Lung (tissue), 12 donors: Measurements from ENCODE around the gene GBP7. TPM values are rescaled to one million over a fixed set of nuclear protein-coding genes. Genes with fewer than 3 reads are reported as not detected.

ENCODE experiments used
- ATAC-seq: fragments of 200-7000 bp; cut with Tn5 transposase; one replicate; pipeline ENCODE4 v1.9.1; 2020; ENCODE audit warnings: moderate number of reproducible peaks; ENCODE audit not compliant: insufficient read depth, low FRiP score
- DNase-seq, 3 donors: peaks; one replicate each; pipeline ENCODE4 v3.0.0-alpha.2; 2013 to 2017
- H3K27ac ChIP-seq, 2 donors: one replicate each; pipeline ENCODE4 v1.5.1; 2013; ENCODE audit warnings: mild to moderate bottlenecking in 2 of 2, moderate library complexity in 2 of 2, control low read depth in 1 of 2, inconsistent platforms in 1 of 2, low read depth in 1 of 2, low read length in 1 of 2
- H3K27me3 ChIP-seq, 3 donors: one replicate each; pipeline ENCODE4 v1.5.1; 2013; ENCODE audit warnings: low read length in 2 of 3; ENCODE audit not compliant: control insufficient read depth in 3 of 3, insufficient read depth in 3 of 3
- H3K36me3 ChIP-seq, 4 donors: one replicate each; pipeline ENCODE4 v1.5.1; 2013; ENCODE audit warnings: low read length in 4 of 4, mild to moderate bottlenecking in 1 of 4, moderate library complexity in 1 of 4; ENCODE audit not compliant: control insufficient read depth in 4 of 4, insufficient read depth in 4 of 4
- H3K4me1 ChIP-seq, 5 donors: one replicate each; pipeline ENCODE4 v1.5.1; 2013; ENCODE audit warnings: low read length in 5 of 5, mild to moderate bottlenecking in 2 of 5, moderate library complexity in 1 of 5; ENCODE audit not compliant: control insufficient read depth in 5 of 5, insufficient read depth in 5 of 5
- H3K4me3 ChIP-seq: one replicate; pipeline ENCODE4 v1.5.1; 2013; ENCODE audit warnings: mild to moderate bottlenecking, control low read depth, moderate library complexity
- H3K9ac ChIP-seq, 2 donors: one replicate each; pipeline ENCODE4 v1.5.1; 2013; ENCODE audit warnings: low read length in 2 of 2, control low read depth in 1 of 2; ENCODE audit not compliant: insufficient read depth in 1 of 2
- H3K9me3 ChIP-seq, 4 donors: one replicate each; pipeline ENCODE4 v1.5.1; 2013; ENCODE audit warnings: low read length in 3 of 4, mild to moderate bottlenecking in 1 of 4, moderate library complexity in 1 of 4; ENCODE audit not compliant: control insufficient read depth in 4 of 4, insufficient read depth in 3 of 4
- WGBS, 2 donors: extraction: QIAGEN DNeasy Blood & Tissue Kit; methylation state at CpG; one replicate each; pipeline ENCODE4 v1.1.7; 2013; 5-methylcytosine and 5-hydroxymethylcytosine counted together
- polyA plus RNA-seq, 2 donors: library from polyadenylated mRNA; stranded (reverse); fragments of 200-250 nt; gene quantifications; one replicate each; pipeline ENCODE4 v1.2.1, GENCODE V29; 2013
- total RNA-seq, 2 donors: library from RNA; depleted of rRNA in 1 of 2; stranded (reverse); fragments of >200 nt in 1 of 2; gene quantifications; one replicate each; pipeline ENCODE4 v1.2.1, GENCODE V29; 2014 to 2021
- TF ChIP-seq, protein P1 (sequence below): IDR thresholded peaks from 2 replicates; pipeline ENCODE4 v1.5.1; 2012; ENCODE audit warnings: mild to moderate bottlenecking; ENCODE audit errors: control extremely low read depth, extremely low read depth
- donor health status: control.
- donor health status: control.
- donor health status: Bipolar disorder and iron deficiency.
- donor health status: healthy.
- donor health status: DM: yes; HTN: yes; CAD: no.

GBP7 gene
- total and polyA plus RNA-seq, 4 donors = 0.01 to 0.09 TPM; not detected in 2

GRCh38 chr1:89100412-89100811 lies 75.4 kb downstream of the GBP7 start:
- DNase-seq (no peak), ATAC-seq (no peak)
- H3K27ac ChIP-seq = no peak overlapping the region
- H3K36me3 ChIP-seq = peaks cover 0 to 3% (median 1%) of the 10 kb centered on the region in 4 donors
- no peaks in the 10 kb centered on the region for H3K9me3 ChIP-seq
- TF ChIP-seq, protein P1, sequence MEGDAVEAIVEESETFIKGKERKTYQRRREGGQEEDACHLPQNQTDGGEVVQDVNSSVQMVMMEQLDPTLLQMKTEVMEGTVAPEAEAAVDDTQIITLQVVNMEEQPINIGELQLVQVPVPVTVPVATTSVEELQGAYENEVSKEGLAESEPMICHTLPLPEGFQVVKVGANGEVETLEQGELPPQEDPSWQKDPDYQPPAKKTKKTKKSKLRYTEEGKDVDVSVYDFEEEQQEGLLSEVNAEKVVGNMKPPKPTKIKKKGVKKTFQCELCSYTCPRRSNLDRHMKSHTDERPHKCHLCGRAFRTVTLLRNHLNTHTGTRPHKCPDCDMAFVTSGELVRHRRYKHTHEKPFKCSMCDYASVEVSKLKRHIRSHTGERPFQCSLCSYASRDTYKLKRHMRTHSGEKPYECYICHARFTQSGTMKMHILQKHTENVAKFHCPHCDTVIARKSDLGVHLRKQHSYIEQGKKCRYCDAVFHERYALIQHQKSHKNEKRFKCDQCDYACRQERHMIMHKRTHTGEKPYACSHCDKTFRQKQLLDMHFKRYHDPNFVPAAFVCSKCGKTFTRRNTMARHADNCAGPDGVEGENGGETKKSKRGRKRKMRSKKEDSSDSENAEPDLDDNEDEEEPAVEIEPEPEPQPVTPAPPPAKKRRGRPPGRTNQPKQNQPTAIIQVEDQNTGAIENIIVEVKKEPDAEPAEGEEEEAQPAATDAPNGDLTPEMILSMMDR = no peak
- no peaks in the 10 kb centered on the region for H3K27me3 ChIP-seq
- WGBS, 2 donors = 98% methylated on average over 3 of the region's 3 CpGs
- no peak overlapping the region for H3K4me3 ChIP-seq
- H3K9ac ChIP-seq = no peak overlapping the region
- no peaks in the 10 kb centered on the region for H3K4me1 ChIP-seq

- H3K4me1 ChIP-seq = no peaks in the 10 kb centered on the region
- TF ChIP-seq, protein P1 = no peak
- ATAC-seq (no peak), DNase-seq (no peak)
- H3K4me3 ChIP-seq = no peak overlapping the region
- no peak overlapping the region for H3K27ac ChIP-seq
- no peaks in the 10 kb centered on the region for H3K36me3 ChIP-seq
- H3K27me3 ChIP-seq = no peaks in the 10 kb centered on the region
- H3K9me3 ChIP-seq = no peaks in the 10 kb centered on the region
- WGBS, 2 donors = 48 to 71% methylated on average over 3 of the region's 3 CpGs
- no peak overlapping the region for H3K9ac ChIP-seq
Measured at GRCh38 chr1:89098857-89099256, 76.9 kb downstream of the GBP7 start.

- TF ChIP-seq, protein P1 = no peak
- no peak overlapping the region for H3K9ac ChIP-seq
- DNase-seq (no peak), ATAC-seq (no peak)
- no peaks in the 10 kb centered on the region for H3K9me3 ChIP-seq
- H3K27me3 ChIP-seq = no peaks in the 10 kb centered on the region
- H3K36me3 ChIP-seq = no peaks in the 10 kb centered on the region
- no peak overlapping the region for H3K4me3 ChIP-seq
- 91 to 93% methylated on average over 2 of the region's 2 CpGs for WGBS, 2 donors
- no peak overlapping the region for H3K27ac ChIP-seq
- no peaks in the 10 kb centered on the region for H3K4me1 ChIP-seq
Measured at GRCh38 chr1:89095737-89096136, 80.1 kb downstream of the GBP7 start.

- Histone ChIP-seq H3K9ac (no peak overlapping the region), H3K4me3 (no peak overlapping the region), H3K9me3 (no peaks in the 10 kb centered on the region), H3K4me1 (peaks cover 0 to 3% (median 0%) of the 10 kb centered on the region in 5 donors), H3K27me3 (no peaks in the 10 kb centered on the region), H3K36me3 (no peaks in the 10 kb centered on the region), H3K27ac (no peak overlapping the region)
- 83 to 84% methylated on average over 1 of the region's 1 CpG for WGBS, 2 donors
- DNase-seq (no peak), ATAC-seq (no peak)
- TF ChIP-seq, protein P1 = no peak
Measured at GRCh38 chr1:89089962-89090361, 85.8 kb downstream of the GBP7 start.
